Suprapubic skin (tissue), 4 donors: ENCODE measurements around the gene GPER1.

ENCODE experiments used
- CTCF ChIP-seq, 2 donors: fragments of 200-600 bp in 1 of 2; fragments of 450-650 bp in 1 of 2; sonication (generic) in 1 of 2; IDR thresholded peaks; one replicate each; pipeline ENCODE4 v1.5.1; 2016 to 2019; ENCODE audit warnings: antibody characterized with exemption in 2 of 2, mild to moderate bottlenecking in 1 of 2, moderate library complexity in 1 of 2
- EP300 ChIP-seq: sonication (generic); formaldehyde crosslinking; IDR thresholded peaks from one replicate; pipeline ENCODE4 v1.6.1; 2017; ENCODE audit warnings: antibody characterized with exemption
- POLR2A ChIP-seq, 2 donors: fragments of 450-650 bp; IDR thresholded peaks; one replicate each; pipeline ENCODE4 v1.6.1; 2017; ENCODE audit warnings: antibody characterized with exemption in 2 of 2, mild to moderate bottlenecking in 2 of 2, moderate library complexity in 2 of 2
- POLR2AphosphoS5 ChIP-seq, 3 donors: sonication (generic); formaldehyde crosslinking; IDR thresholded peaks; one replicate each; pipeline ENCODE4 v1.6.1; 2017; ENCODE audit warnings: antibody characterized with exemption in 3 of 3

GRCh38 chr7:1053816-1054370 lies 34.0 kb upstream of the GPER1 start:
- TF ChIP-seq CTCF (IDR thresholded peaks at IDR 0.05) (no peak), EP300 (no peak), POLR2AphosphoS5 (IDR thresholded peaks at IDR 0.05) (no peak), POLR2A (IDR thresholded peaks at IDR 0.05) (no peak)
